Activated naive CD8-positive, alpha-beta T cell treated with anti-CD3 and anti-CD28 coated beads for 36 hours (primary cell): ENCODE measurements around the gene P2RY6. TPM values are rescaled to one million over a fixed set of nuclear protein-coding genes. Genes with fewer than 3 reads are reported as not detected.

ENCODE experiments used
- DNase-seq: peaks from one replicate; pipeline ENCODE4 v3.0.0; 2021
- H3K27ac Mint-ChIP-seq: one replicate; pipeline ENCODE4 v1.8.0; 2022; ENCODE audit warnings: mild to moderate bottlenecking, moderate library complexity, mixed read lengths
- H3K27me3 Mint-ChIP-seq: one replicate; pipeline ENCODE4 v1.8.0; 2022; ENCODE audit warnings: mild to moderate bottlenecking, mixed read lengths
- H3K36me3 Mint-ChIP-seq: one replicate; pipeline ENCODE4 v1.8.0; 2021; ENCODE audit warnings: mild to moderate bottlenecking, mixed read lengths
- H3K4me1 Mint-ChIP-seq: one replicate; pipeline ENCODE4 v1.8.0; 2021; ENCODE audit warnings: mixed read lengths
- H3K4me3 Mint-ChIP-seq: one replicate; pipeline ENCODE4 v1.8.0; 2022; ENCODE audit warnings: mild to moderate bottlenecking, moderate library complexity, mixed read lengths
- H3K9me3 Mint-ChIP-seq: one replicate; pipeline ENCODE4 v1.8.0; 2022; ENCODE audit warnings: mixed read lengths
- total RNA-seq, 2 experiments: library from RNA; stranded (reverse); gene quantifications; one replicate each; pipeline ENCODE4 v1.2.3, GENCODE V29; 2021

P2RY6 gene
- total RNA-seq, 2 experiments from 2014 or later: not detected

GRCh38 chr11:73318501-73319011 lies 46.4 kb downstream of the P2RY6 start:
- no peaks in the 10 kb centered on the region for H3K36me3 Mint-ChIP-seq
- no peak for DNase-seq
- no peak overlapping the region for H3K27ac Mint-ChIP-seq
- H3K4me3 Mint-ChIP-seq: no peak overlapping the region
- H3K27me3 Mint-ChIP-seq: no peaks in the 10 kb centered on the region
- no peaks in the 10 kb centered on the region for H3K9me3 Mint-ChIP-seq
- H3K4me1 Mint-ChIP-seq: peaks cover 8% of the 10 kb centered on the region

- H3K36me3 Mint-ChIP-seq: no peaks in the 10 kb centered on the region
- no peak for DNase-seq
- no peak overlapping the region for H3K27ac Mint-ChIP-seq
- no peaks in the 10 kb centered on the region for H3K9me3 Mint-ChIP-seq
- no peaks in the 10 kb centered on the region for H3K27me3 Mint-ChIP-seq
- H3K4me1 Mint-ChIP-seq: peaks cover 8% of the 10 kb centered on the region
- no peak overlapping the region for H3K4me3 Mint-ChIP-seq
Observed at GRCh38 chr11:73320763-73321603, 48.8 kb downstream of the P2RY6 start.

- Mint-ChIP-seq H3K36me3 (no peaks in the 10 kb centered on the region), H3K27ac (no peak overlapping the region), H3K4me3 (no peak overlapping the region), H3K27me3 (no peaks in the 10 kb centered on the region), H3K9me3 (no peaks in the 10 kb centered on the region), H3K4me1 (peaks cover 8% of the 10 kb centered on the region)
- DNase-seq: no peak
Observed at GRCh38 chr11:73321604-73322381, 49.7 kb downstream of the P2RY6 start.

- Mint-ChIP-seq H3K36me3 (no peaks in the 10 kb centered on the region), H3K4me3 (no peak overlapping the region), H3K27ac (no peak overlapping the region), H3K4me1 (peaks cover 8% of the 10 kb centered on the region), H3K9me3 (no peaks in the 10 kb centered on the region), H3K27me3 (no peaks in the 10 kb centered on the region)
- no peak for DNase-seq
Observed at GRCh38 chr11:73322382-73323306, 50.5 kb downstream of the P2RY6 start.

GRCh38 chr11:73323464-73323863 lies 51.3 kb downstream of the P2RY6 start:
- DNase-seq: no peak
- H3K27me3 Mint-ChIP-seq: no peaks in the 10 kb centered on the region
- no peaks in the 10 kb centered on the region for H3K9me3 Mint-ChIP-seq
- H3K4me1 Mint-ChIP-seq: peaks cover 8% of the 10 kb centered on the region
- H3K27ac Mint-ChIP-seq: no peak overlapping the region
- no peak overlapping the region for H3K4me3 Mint-ChIP-seq
- H3K36me3 Mint-ChIP-seq: no peaks in the 10 kb centered on the region

- no peak overlapping the region for H3K4me3 Mint-ChIP-seq
- H3K9me3 Mint-ChIP-seq: no peaks in the 10 kb centered on the region
- H3K27me3 Mint-ChIP-seq: no peaks in the 10 kb centered on the region
- H3K27ac Mint-ChIP-seq: no peak overlapping the region
- DNase-seq: no peak
- H3K36me3 Mint-ChIP-seq: no peaks in the 10 kb centered on the region
- peaks cover 8% of the 10 kb centered on the region for H3K4me1 Mint-ChIP-seq
Observed at GRCh38 chr11:73324116-73324515, 52.0 kb downstream of the P2RY6 start.

- Mint-ChIP-seq H3K36me3 (no peaks in the 10 kb centered on the region), H3K4me3 (no peak overlapping the region), H3K9me3 (no peaks in the 10 kb centered on the region), H3K27ac (no peak overlapping the region), H3K27me3 (no peaks in the 10 kb centered on the region), H3K4me1 (peaks cover 8% of the 10 kb centered on the region)
- no peak for DNase-seq
Observed at GRCh38 chr11:73324665-73325035, 52.5 kb downstream of the P2RY6 start.

GRCh38 chr11:73325036-73325981 lies 53.2 kb downstream of the P2RY6 start:
- H3K4me3 Mint-ChIP-seq: no peak overlapping the region
- no peak for DNase-seq
- peaks cover 8% of the 10 kb centered on the region for H3K4me1 Mint-ChIP-seq

GRCh38 chr11:73326929-73327811 lies 55.0 kb downstream of the P2RY6 start:
- Mint-ChIP-seq H3K27me3 (no peaks in the 10 kb centered on the region), H3K27ac (no peak overlapping the region), H3K9me3 (no peaks in the 10 kb centered on the region), H3K4me1 (peaks cover 2% of the 10 kb centered on the region), H3K4me3 (no peak overlapping the region), H3K36me3 (no peaks in the 10 kb centered on the region)
- DNase-seq: no peak

More at GRCh38 chr11:73325036-73325981, 53.2 kb downstream of the P2RY6 start:
- H3K9me3 Mint-ChIP-seq: no peaks in the 10 kb centered on the region
- H3K27me3 Mint-ChIP-seq: no peaks in the 10 kb centered on the region
- H3K27ac Mint-ChIP-seq: no peak overlapping the region
- H3K36me3 Mint-ChIP-seq: no peaks in the 10 kb centered on the region

GRCh38 chr11:73327812-73328364 lies 55.8 kb downstream of the P2RY6 start:
- Mint-ChIP-seq H3K27me3 (no peaks in the 10 kb centered on the region), H3K36me3 (no peaks in the 10 kb centered on the region), H3K27ac (no peak overlapping the region), H3K9me3 (no peaks in the 10 kb centered on the region), H3K4me1 (no peaks in the 10 kb centered on the region), H3K4me3 (no peak overlapping the region)
- no peak for DNase-seq

- no peaks in the 10 kb centered on the region for H3K36me3 Mint-ChIP-seq
- no peak overlapping the region for H3K4me3 Mint-ChIP-seq
- no peaks in the 10 kb centered on the region for H3K27me3 Mint-ChIP-seq
- no peaks in the 10 kb centered on the region for H3K9me3 Mint-ChIP-seq
- DNase-seq: no peak
- H3K27ac Mint-ChIP-seq: no peak overlapping the region
- H3K4me1 Mint-ChIP-seq: peaks cover 1% of the 10 kb centered on the region
Observed at GRCh38 chr11:73330569-73331093, 58.5 kb downstream of the P2RY6 start.

- H3K27me3 Mint-ChIP-seq: no peaks in the 10 kb centered on the region
- no peaks in the 10 kb centered on the region for H3K36me3 Mint-ChIP-seq
- DNase-seq: no peak
- peaks cover 1% of the 10 kb centered on the region for H3K4me1 Mint-ChIP-seq
- no peak overlapping the region for H3K4me3 Mint-ChIP-seq
- H3K27ac Mint-ChIP-seq: no peak overlapping the region
- no peaks in the 10 kb centered on the region for H3K9me3 Mint-ChIP-seq
Observed at GRCh38 chr11:73331138-73331916, 59.2 kb downstream of the P2RY6 start.
